GM23248 (cell line): Measurements from ENCODE around the gene KCNK15.

Experiments used
- EZH2 ChIP-seq: fragments of 200-600 bp; sonication (generic); IDR thresholded peaks from 2 replicates; pipeline ENCODE4 v1.6.1; 2018; ENCODE audit warnings: antibody characterized with exemption, mild to moderate bottlenecking; ENCODE audit not compliant: insufficient read depth, poor library complexity, severe bottlenecking
- EZH2phosphoT487 ChIP-seq: fragments of 200-600 bp; sonication (generic); IDR thresholded peaks from 2 replicates; pipeline ENCODE4 v1.6.1; 2018; ENCODE audit warnings: antibody characterized with exemption, moderate library complexity, mild to moderate bottlenecking, low read depth; ENCODE audit not compliant: insufficient read depth

DNA sequence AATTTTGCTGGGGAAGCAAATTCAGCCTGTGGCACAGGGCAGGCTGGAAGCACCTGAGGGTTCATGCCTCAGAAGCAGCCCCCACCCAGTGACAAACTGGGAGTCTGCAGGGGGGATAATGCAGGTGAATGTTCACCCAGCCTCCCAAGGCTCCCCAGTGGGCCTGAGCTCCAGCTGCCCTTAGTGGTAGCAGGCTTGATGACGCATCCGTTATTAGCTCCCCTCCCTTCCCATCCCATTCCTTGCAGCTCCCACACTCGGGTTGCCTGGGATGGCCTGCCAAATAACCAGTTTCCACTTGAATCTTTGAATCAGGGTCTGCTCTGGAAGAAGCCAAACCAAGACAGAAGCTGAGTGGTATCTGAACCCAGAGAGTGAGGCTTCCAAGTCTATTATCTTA lies 15.8 kb downstream of the KCNK15 start:
- TF ChIP-seq EZH2 (no peak), EZH2phosphoT487 (no peak)
